ENCODE data around the gene SHLD1.
"Not testable (repeated sequence)": the region's sequence is repeated elsewhere in the genome, so short reads cannot be mapped to it uniquely, and the experiment has no call there.

Gene SHLD1

DNA sequence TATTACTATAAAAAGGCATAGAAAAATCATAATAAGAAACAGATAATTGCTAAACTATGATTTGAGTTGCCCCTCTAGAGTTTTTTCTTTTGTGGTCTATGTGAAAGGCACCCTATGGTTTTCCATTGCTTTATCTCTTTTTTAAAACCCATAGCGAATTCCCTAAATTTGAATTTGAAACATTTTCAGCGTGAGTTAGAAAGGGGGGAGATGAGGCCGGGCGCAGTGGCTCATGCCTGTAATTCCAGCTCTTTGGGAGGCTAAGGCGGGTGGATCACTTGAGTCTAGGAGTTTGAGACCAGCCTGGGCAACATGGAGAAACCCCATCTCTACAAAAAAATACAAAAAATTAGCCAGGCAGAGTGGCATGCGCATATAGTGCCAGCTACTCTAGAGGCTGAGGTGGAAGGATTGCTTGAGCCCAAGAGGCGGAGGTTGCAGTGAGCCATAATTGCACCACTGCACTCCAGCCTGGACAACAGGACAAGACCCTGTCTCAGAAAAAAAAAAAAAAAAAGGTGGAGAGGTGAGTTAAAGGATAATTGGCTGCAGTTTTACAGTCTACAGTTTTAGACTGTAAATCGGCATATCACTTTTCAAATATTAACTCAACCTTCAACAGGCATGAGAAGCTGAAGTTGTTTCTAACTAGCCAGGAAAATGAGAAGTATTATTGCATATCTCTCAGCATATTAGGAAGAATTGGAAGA is 46.3 kb downstream of the SHLD1 start:
- Mint-ChIP-seq H3K9me3 (no peaks in the 10 kb centered on the region), H3K27ac (no peak overlapping the region), H3K4me3 (no peak overlapping the region), H3K36me3 (ENCODE audit: low read depth) (peaks cover 14% of the 10 kb centered on the region), H3K4me1 (no peaks in the 10 kb centered on the region), H3K27me3 (ENCODE audit: low read depth, poor library complexity) (no peaks in the 10 kb centered on the region)
- DNase-seq = no peak
- TF ChIP-seq, protein P1, sequence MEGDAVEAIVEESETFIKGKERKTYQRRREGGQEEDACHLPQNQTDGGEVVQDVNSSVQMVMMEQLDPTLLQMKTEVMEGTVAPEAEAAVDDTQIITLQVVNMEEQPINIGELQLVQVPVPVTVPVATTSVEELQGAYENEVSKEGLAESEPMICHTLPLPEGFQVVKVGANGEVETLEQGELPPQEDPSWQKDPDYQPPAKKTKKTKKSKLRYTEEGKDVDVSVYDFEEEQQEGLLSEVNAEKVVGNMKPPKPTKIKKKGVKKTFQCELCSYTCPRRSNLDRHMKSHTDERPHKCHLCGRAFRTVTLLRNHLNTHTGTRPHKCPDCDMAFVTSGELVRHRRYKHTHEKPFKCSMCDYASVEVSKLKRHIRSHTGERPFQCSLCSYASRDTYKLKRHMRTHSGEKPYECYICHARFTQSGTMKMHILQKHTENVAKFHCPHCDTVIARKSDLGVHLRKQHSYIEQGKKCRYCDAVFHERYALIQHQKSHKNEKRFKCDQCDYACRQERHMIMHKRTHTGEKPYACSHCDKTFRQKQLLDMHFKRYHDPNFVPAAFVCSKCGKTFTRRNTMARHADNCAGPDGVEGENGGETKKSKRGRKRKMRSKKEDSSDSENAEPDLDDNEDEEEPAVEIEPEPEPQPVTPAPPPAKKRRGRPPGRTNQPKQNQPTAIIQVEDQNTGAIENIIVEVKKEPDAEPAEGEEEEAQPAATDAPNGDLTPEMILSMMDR (IDR thresholded peaks at IDR 0.05) = no peak

DNA sequence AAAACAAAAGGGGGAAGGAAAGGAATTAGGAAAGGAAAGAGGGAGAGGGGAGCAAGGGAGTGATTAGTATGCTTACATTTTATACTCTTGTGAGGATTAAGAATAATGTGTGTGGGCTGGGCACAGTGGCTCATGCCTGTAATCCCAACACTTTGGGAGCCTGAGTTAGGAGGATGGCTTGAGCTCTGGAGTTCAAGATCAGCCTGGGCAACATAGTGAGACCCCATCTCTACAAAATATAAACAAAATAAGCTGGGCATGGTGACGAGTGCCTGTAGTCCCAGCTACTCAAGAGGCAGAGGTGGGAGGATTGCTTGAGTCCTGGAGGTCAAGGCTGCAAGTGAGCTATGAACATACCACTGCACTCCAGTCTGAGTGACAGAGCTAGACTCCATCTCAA is 47.0 kb downstream of the SHLD1 start:
- Mint-ChIP-seq H3K4me1 (no peaks in the 10 kb centered on the region), H3K36me3 (ENCODE audit: low read depth) (peaks cover 7% of the 10 kb centered on the region), H3K4me3 (no peak overlapping the region), H3K9me3 (no peaks in the 10 kb centered on the region), H3K27ac (no peak overlapping the region), H3K27me3 (ENCODE audit: low read depth, poor library complexity) (no peaks in the 10 kb centered on the region)
- DNase-seq = no peak
- TF ChIP-seq, protein P1 (IDR thresholded peaks at IDR 0.05) = no peak

DNA sequence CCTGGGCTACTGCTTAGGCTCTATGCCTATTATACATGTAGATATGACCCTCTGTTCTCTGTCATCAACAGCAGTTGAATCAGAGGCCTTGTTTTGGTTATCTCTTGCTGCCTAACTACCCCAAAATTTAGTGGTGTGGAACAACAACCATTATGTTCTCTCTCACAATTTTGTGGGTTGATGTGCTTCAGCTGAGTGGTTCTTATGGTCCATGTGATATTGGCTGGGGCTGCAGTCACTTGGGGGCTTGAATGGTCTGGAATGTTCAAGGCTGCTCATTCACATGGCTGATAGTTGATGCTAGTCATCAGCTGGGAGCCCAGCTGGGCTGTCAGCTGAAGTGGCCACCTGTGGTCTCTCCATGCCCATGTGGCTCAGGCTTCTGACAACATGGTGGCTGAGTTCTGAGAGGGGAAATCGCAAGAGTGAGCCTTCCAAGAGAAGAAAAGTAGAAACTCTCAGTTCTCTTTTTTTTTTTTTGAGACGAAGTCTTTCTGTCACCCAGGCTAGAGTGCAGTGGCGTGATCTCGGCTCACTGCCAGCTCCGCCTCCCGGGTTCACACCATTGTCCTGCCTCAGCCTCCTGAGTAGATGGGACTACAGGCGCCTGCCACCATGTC is 47.8 kb downstream of the SHLD1 start:
- Mint-ChIP-seq H3K9me3 (no peaks in the 10 kb centered on the region), H3K27ac (no peak overlapping the region), H3K36me3 (ENCODE audit: low read depth) (peaks cover 6% of the 10 kb centered on the region), H3K4me1 (no peaks in the 10 kb centered on the region), H3K27me3 (ENCODE audit: low read depth, poor library complexity) (no peaks in the 10 kb centered on the region), H3K4me3 (no peak overlapping the region)
- TF ChIP-seq, protein P1 (IDR thresholded peaks at IDR 0.05) = no peak
- DNase-seq = no peak

DNA sequence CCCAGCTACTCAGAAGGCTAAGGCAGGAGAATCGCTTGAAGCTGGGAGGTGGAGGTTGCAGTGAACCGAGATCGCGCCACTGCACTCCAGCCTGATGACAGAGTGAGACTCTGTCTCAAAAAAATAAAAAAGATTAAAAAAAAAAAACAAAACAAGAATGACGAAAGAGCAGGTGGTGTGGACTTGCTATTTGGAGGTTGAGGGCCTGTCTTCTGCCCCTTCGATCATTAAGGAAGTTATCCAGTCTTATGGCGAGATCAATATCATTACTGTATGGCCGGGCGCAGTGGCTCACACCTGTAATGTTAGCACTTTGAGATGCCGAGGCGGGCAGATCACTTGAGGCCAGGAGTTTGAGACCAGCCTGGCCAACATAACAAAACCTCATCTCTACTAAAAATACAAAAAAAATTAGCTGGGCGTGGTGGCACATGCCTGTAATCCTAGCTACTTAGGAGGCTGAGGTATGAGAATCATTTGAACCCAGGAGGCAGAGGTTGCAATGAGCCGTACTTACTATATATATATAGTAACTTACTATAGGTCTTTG is 53.6 kb downstream of the SHLD1 start:
- not testable (repeated sequence) for H3K4me1 Mint-ChIP-seq; H3K27ac Mint-ChIP-seq; DNase-seq; H3K36me3 Mint-ChIP-seq (ENCODE audit: low read depth); H3K9me3 Mint-ChIP-seq; H3K4me3 Mint-ChIP-seq; H3K27me3 Mint-ChIP-seq (ENCODE audit: low read depth, poor library complexity)

DNA sequence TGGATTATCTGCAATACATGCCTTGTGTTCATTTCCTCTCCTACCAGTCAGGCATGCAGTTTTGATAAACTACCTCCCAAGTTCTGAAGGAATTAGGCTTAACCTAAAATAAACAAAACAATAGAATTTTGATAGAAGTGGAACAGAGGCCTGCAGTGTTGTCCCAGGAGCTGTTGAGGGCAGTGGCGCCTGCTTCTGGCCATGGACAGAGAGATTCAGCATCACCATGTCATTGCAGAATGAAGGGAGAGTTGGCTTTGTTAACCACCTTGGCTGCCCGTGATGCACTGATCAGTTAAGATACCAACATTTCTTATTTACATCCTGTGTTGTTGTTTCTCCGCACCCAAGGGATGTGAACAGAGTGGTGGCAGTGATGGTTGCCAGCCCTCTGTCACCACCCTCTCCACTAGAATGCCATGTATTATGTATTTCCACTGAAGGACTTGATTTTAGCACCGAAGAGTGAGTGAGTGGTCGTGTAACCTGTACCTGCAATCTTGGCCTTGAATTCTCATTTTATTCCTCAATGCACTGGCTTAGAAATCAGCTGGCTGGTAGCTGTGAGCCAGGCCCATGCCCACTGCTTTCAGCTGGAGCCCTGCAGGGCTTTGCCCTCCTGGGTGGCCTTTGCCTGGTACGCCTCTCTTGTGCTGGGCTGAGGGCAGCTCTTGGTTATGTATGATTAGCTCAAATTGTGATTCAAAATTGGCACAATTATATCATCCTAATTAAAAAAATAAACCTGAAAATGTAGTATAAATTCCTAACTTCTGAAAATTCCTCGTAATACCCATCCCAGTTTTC is 56.5 kb downstream of the SHLD1 start:
- TF ChIP-seq, protein P1 (IDR thresholded peaks at IDR 0.05) = no peak

DNA sequence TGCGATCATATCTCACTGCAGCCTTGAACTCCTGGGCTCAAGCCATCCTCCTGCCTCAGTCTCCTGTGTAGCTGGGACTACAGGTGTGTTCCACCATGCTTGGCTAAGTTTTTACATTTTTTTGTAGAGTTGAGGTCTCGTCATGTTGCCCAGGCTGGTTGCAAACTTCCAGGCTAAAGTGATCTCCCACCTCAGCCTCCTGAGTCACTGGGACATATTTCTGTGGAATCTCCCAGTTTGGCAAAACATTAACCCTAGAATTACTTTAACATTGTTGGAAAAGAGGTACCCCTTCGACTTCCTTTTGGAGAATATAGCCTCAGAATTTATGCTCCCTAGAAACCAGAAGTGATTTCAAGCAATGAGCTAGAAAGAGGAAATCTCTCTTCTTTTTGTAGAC is 57.2 kb downstream of the SHLD1 start:
- Mint-ChIP-seq H3K27me3 (ENCODE audit: low read depth, poor library complexity) (no peaks in the 10 kb centered on the region), H3K36me3 (ENCODE audit: low read depth) (no peaks in the 10 kb centered on the region), H3K4me1 (peaks cover 9% of the 10 kb centered on the region), H3K9me3 (no peaks in the 10 kb centered on the region), H3K27ac (no peak overlapping the region), H3K4me3 (no peak overlapping the region)
- no peak for DNase-seq
- TF ChIP-seq, protein P1 (IDR thresholded peaks at IDR 0.05) = no peak

More for the DNA sequence above, 56.5 kb downstream of the SHLD1 start:
- H3K36me3 Mint-ChIP-seq (ENCODE audit: low read depth) = no peaks in the 10 kb centered on the region
- H3K4me3 Mint-ChIP-seq = no peak overlapping the region
- H3K4me1 Mint-ChIP-seq = peaks cover 9% of the 10 kb centered on the region
- no peak overlapping the region for H3K27ac Mint-ChIP-seq
- DNase-seq = no peak
- no peaks in the 10 kb centered on the region for H3K9me3 Mint-ChIP-seq
- H3K27me3 Mint-ChIP-seq (ENCODE audit: low read depth, poor library complexity) = no peaks in the 10 kb centered on the region

All from nephron progenitor cell (in vitro differentiated cells).